ENCODE data around the gene GCDH. TPM values are rescaled to one million over a fixed set of nuclear protein-coding genes. Genes with fewer than 3 reads are reported as not detected.

GCDH gene
- polyA plus RNA-seq, 1 donor (not counting 4 experiments of a cell fraction or from before 2014, with no cell fraction given) = 11.5 TPM

DNA sequence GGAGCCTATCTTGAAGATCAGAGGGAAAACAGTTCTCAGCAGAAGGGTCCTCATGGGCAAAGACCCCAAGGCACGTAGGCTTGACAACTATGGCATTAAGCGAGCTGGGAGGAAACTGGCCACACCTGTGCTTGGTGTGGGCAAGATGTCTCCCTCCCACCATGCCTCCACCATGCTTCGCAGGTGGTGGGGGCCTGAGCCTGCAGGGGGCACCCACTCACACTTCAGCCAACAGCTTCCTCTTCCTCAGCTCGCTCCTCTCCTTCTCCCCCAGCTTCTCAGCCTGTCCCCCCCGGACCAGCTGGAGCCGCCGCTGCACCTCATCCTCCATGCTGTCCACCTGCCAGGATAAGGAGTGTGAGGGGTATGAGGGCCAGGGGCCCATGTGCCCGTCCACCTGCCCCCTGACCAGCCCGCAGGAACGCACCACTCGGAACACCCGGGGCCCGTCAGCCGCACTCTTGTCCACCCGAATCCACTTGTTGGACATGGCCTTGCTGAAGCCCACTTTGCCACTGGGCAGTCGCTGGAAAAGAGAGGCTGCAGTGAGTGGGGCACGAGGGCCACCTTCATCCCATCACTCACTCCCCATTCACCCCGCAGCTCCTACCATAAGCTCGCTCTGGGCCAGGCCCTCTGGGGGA is 39.2 kb downstream of the GCDH start:
- no peaks in the 10 kb centered on the region for H3K27me3 ChIP-seq (ENCODE audit: control insufficient read depth, extremely low read depth, insufficient read depth, low read length)
- TF ChIP-seq EZH2 (IDR thresholded peaks at IDR 0.05; ENCODE audit: low read length) (no peak), CTCF (optimal IDR thresholded peaks at IDR 0.05 in 1 of 3, IDR thresholded peaks at IDR 0.05 in 1 of 3, conservative IDR thresholded peaks at IDR 0.05 in 1 of 3; ENCODE audit: extremely low read depth in 1 of 3, insufficient read depth in 2 of 3, low read length in 3 of 3) (peak in 1 of 3 experiments; percentile 1)
- H3K9ac ChIP-seq (ENCODE audit: control insufficient read depth, extremely low read depth, insufficient read depth, low read length) = no peak overlapping the region
- peaks cover 36% of the 10 kb centered on the region for H3K79me2 ChIP-seq (ENCODE audit: control insufficient read depth, insufficient read depth, low read length)
- H3K9me1 ChIP-seq (ENCODE audit: control insufficient read depth, extremely low read depth, insufficient read depth, low read length) = no peaks in the 10 kb centered on the region
- H2AFZ ChIP-seq (ENCODE audit: control insufficient read depth, low read length) = no peak overlapping the region
- dilution Hi-C loops (cut with MboI; ENCODE audit: extremely low pct_ligation_motif_present, low sequenced_read_pairs) = no loop called here
- FAIRE-seq (no peak), DNase-seq (ENCODE audit: low read depth, low spot score) (no peak)
- H3K4me3 ChIP-seq (ENCODE audit: control insufficient read depth in 2 of 3, extremely low read depth in 1 of 3, insufficient read depth in 2 of 3, low read depth in 1 of 3, low read length in 3 of 3) = no peak overlapping the region
- H3K27ac ChIP-seq (ENCODE audit: control insufficient read depth, insufficient read depth, low read length) = no peak overlapping the region
- H3K4me2 ChIP-seq (ENCODE audit: control insufficient read depth, extremely low read depth, insufficient read depth, low read depth, low read length) = no peak overlapping the region
- peaks cover 34 to 36% of the 10 kb centered on the region in 2 experiments for H3K36me3 ChIP-seq (ENCODE audit: control insufficient read depth in 2 of 2, extremely low read depth in 1 of 2, insufficient read depth in 2 of 2, low read length in 2 of 2)
- peaks cover 6% of the 10 kb centered on the region for H3K4me1 ChIP-seq (ENCODE audit: control insufficient read depth, extremely low read depth, insufficient read depth, low read length)
- peaks cover 3% of the 10 kb centered on the region for H4K20me1 ChIP-seq (ENCODE audit: control insufficient read depth, extremely low read depth, insufficient read depth, low read length)
- no peaks in the 10 kb centered on the region for H3K9me3 ChIP-seq (ENCODE audit: control insufficient read depth, low read depth, low read length)

DNA sequence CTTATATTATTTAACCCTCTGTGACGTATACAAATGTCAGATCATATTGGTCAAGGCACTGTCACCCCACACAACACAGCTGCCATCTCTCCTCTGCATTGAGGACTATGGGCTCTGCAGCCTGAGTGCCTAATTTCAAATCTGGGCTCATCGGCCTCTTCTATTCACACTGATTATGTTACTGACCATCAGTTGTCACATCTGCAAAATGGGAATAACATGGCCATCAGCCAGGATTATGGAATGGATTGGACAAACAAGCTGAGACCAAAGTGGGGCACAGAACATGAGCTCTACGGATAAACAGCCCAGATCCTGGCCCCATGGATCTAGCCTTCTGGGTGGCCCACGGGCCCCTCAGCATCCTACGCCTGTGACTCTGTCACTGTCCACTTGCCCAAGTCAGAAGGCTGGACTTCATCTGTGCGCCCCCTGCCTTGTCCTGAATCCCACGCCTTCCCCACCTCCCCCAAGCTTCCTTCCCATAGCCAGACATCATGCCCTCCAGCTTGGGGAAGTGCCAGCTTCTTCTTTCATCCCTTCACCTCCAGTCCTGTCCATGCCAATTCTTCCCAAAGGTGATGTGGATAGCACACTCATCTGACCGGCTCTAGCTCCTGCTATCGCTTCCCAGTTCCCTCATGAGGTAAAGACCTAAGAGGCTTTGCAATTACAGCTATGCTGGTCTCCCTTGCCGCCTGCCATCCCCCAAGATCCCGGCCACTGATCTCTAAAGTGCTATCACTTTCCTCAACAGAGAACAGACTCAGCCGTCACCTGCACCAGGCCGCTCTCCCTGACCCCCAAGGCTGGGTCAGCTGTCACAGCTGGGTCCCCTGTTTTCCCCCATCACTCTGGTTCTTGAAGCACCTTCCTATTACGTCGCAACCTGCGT is 41.7 kb downstream of the GCDH start:
- H3K36me3 ChIP-seq (ENCODE audit: control insufficient read depth in 2 of 2, extremely low read depth in 1 of 2, insufficient read depth in 2 of 2, low read length in 2 of 2) = peaks cover 25 to 27% of the 10 kb centered on the region in 2 experiments
- H3K4me3 ChIP-seq (ENCODE audit: control insufficient read depth in 2 of 3, extremely low read depth in 1 of 3, insufficient read depth in 2 of 3, low read depth in 1 of 3, low read length in 3 of 3) = peak overlapping the region; percentile 80 to 98 (median 82)
- peaks cover 10% of the 10 kb centered on the region for H3K4me1 ChIP-seq (ENCODE audit: control insufficient read depth, extremely low read depth, insufficient read depth, low read length)
- H3K27ac ChIP-seq (ENCODE audit: control insufficient read depth, insufficient read depth, low read length) = peak overlapping the region; percentile 75
- no peaks in the 10 kb centered on the region for H4K20me1 ChIP-seq (ENCODE audit: control insufficient read depth, extremely low read depth, insufficient read depth, low read length)
- FAIRE-seq (no peak), DNase-seq (ENCODE audit: low read depth, low spot score) (no peak)
- peak overlapping the region; percentile 92 for H3K9ac ChIP-seq (ENCODE audit: control insufficient read depth, extremely low read depth, insufficient read depth, low read length)
- H3K4me2 ChIP-seq (ENCODE audit: control insufficient read depth, extremely low read depth, insufficient read depth, low read depth, low read length) = peak overlapping the region; percentile 97
- no peaks in the 10 kb centered on the region for H3K27me3 ChIP-seq (ENCODE audit: control insufficient read depth, extremely low read depth, insufficient read depth, low read length)
- peaks cover 36% of the 10 kb centered on the region for H3K79me2 ChIP-seq (ENCODE audit: control insufficient read depth, insufficient read depth, low read length)
- TF ChIP-seq CTCF (optimal IDR thresholded peaks at IDR 0.05 in 1 of 3, IDR thresholded peaks at IDR 0.05 in 1 of 3, conservative IDR thresholded peaks at IDR 0.05 in 1 of 3; ENCODE audit: extremely low read depth in 1 of 3, insufficient read depth in 2 of 3, low read length in 3 of 3) = no peak
- no peak for TF ChIP-seq EZH2 (IDR thresholded peaks at IDR 0.05; ENCODE audit: low read length)
- H3K9me1 ChIP-seq (ENCODE audit: control insufficient read depth, extremely low read depth, insufficient read depth, low read length) = no peaks in the 10 kb centered on the region
- H2AFZ ChIP-seq (ENCODE audit: control insufficient read depth, low read length) = peak overlapping the region; percentile 83
- dilution Hi-C loops (cut with MboI; ENCODE audit: extremely low pct_ligation_motif_present, low sequenced_read_pairs) = no loop called here
- H3K9me3 ChIP-seq (ENCODE audit: control insufficient read depth, low read depth, low read length) = no peaks in the 10 kb centered on the region
